ENCODE results near the gene SPATA13.
"Not testable (repeated sequence)": the region's sequence is repeated elsewhere in the genome, so short reads cannot be mapped to it uniquely, and the experiment has no call there.

SPATA13 gene

DNA sequence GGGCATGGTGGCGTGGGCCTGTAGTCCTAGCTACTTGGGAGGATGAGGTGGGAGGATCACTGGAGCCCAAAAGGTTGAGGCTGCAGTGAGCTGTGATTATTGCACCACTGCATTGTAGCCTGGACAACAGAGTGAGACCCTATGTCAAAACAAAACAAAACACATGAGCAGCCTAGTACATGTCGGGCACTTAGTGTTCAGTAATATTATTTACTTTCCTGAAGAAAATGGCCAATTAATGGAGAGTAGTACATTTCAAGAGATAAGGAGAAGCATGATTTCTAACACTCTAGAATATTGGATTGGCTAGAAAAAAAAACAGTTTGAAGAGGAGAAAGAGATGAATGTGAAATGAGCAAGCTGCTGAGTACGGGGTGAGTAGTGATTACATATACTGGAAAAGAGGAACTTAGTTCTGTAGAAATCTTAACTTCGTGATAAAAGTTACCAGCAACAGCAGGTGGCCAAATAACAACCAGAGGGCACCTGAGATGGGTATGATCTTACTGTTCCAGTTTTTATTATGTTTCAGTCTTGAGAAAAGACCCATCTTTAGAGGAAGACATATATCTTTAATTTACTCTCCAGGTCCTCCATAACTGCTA is 36.2 kb downstream of the SPATA13 start:
- DNase-seq (ENCODE audit: low read depth), result no peak

- DNase-seq (ENCODE audit: low read depth), result no peak
Measured at GRCh38 chr13:24199016-24199415, 38.5 kb downstream of the SPATA13 start.

DNA sequence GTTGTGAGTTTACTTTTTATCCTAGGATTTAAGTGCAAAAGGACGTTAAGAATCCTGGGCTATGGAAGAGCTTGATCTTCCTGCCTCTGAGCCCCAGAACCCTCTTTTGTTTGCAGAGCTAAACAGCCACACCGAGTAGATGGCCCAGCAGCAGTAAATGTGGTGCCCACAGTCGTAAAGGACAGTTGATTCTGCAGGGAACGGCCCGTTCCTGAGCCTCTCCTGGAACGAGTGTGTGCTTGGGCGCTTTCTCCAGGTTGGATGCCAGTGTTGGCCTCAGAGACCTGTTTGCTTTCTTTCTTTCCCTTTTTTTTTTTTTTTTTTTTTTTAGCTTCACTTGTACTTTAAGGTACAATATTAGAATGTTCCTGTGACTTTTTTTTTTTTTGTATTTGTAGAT is 41.7 kb downstream of the SPATA13 start:
- no peak for DNase-seq (ENCODE audit: low read depth)

- DNase-seq (ENCODE audit: low read depth), result no peak
Measured at GRCh38 chr13:24203273-24203672, 42.8 kb downstream of the SPATA13 start.

DNA sequence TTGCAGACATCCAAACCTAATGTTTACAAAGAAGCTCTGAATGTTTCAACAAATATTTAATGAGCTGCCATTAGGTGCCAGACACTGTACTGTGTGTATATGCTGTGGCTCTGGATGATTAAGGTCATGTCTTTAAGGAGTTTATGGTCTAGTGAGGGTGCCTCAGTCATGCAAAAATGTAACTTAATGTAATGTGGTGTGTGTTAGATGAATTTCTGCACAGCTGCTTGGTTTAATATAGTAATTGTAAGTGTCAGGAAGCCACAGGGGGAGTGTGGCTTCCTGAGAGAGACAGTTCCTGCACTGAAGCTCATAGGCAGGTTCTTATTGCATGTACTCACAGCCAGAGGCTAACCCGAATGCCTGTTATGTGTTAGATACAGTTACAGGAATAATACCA is 43.3 kb downstream of the SPATA13 start:
- DNase-seq (ENCODE audit: low read depth), result no peak

- not testable (repeated sequence) for DNase-seq (ENCODE audit: low read depth)
Measured at GRCh38 chr13:24205076-24205475, 44.6 kb downstream of the SPATA13 start.

- no peak for DNase-seq (ENCODE audit: low read depth)
Measured at GRCh38 chr13:24207841-24208667, 47.5 kb downstream of the SPATA13 start.

DNA sequence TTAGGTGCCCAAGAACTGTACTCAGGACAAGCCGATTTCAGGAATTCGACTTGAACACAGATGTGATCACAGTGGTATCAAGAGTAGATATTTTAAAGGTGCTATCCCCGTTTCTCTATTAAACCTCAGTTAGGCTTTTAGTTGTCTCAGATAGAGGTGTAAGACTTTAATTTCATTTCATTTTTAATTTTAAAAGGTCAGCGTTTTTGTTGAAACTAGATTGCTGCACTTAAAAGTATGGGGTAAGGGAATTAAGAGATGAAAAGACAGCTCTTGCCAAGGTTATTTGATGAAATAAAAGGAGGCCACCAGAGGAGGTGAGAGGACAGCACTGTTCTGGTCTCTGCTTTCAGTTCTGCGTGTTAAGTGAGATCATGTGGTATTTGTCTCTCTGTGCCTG is 48.6 kb downstream of the SPATA13 start:
- DNase-seq (ENCODE audit: low read depth), result no peak

DNA sequence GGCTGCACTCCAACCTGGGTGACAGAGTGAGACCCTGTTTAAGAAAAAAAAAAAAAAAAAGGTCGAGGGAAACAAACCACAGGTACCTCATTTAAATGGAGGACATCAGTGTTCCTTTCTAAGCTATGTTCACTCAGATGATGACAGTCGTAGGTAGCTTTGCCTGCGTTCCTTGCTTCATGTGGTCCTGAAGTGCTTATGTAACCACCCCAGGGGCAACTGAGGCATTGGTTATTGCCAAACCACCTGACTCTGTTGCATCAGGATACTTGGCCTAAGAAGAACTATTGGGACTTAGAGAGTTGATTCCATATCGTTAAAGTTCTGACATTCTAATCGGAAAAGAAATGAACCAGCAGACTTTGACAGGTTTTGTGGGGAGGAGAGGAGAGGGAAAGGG is 51.7 kb downstream of the SPATA13 start:
- no peak for DNase-seq (ENCODE audit: low read depth)

- no peak for DNase-seq (ENCODE audit: low read depth)
Measured at GRCh38 chr13:24212674-24213073, 52.2 kb downstream of the SPATA13 start.

DNA sequence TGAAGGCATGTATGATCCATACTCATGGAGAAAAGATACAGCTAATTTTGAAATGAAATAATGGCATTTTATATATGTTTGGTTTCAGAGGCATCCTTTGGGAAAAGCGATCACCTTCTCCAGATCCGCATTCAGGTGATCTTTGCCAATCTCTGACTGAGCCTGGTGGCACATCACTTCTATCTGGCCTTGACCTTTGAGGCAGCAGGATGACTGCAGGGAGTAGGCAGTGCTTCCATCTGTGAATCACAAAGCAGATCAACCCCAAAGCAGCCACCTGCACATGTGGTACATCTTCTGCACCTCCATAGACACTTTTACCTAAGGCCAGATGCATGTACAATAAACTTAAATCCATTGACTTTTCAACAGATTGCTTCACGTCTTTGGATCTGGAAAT is 53.4 kb downstream of the SPATA13 start:
- no peak for DNase-seq (ENCODE audit: low read depth)

DNA sequence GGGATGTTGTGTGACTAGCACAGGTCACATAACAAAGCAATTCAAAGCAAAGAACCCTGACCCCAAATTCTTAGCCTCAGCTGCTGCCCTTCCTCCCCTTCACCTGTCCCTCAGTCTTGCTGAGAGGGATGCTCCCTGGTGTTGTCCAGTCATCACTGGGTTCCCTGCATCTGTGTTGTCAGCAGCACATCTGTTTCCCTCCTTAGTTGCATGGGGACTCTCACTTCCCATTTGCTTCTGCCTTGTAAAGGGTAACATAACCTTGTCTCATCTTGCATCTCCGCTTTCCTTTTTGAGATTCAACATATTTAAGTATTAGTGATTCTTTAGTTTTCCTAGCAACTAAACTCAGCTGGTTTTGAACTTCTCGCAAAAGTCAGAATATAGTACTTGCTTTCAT is 54.0 kb downstream of the SPATA13 start:
- DNase-seq (ENCODE audit: low read depth), result no peak

DNA sequence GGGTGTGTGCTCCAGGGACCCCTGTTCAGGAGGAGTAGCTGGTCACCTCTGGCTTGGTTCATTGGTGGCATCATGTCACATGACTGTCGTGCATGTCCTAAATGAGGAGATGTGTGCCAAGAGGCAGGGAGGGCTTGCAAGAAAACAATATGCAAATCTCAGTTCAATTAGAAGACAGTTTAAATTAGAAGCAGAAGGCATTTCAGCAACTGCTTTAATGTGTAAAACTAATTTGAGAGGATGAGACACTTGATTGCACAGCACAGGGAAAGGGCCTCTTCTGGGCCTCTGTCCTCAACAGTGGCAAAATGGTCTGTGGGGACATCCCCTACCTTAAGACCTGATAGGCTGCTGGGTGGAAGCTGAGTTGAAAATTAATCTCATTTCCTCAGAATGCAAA is 54.6 kb downstream of the SPATA13 start:
- no peak for DNase-seq (ENCODE audit: low read depth)

GRCh38 chr13:24215732-24216131 is 55.2 kb downstream of the SPATA13 start:
- DNase-seq (ENCODE audit: low read depth), result no peak

- DNase-seq (ENCODE audit: low read depth), result no peak
Measured at GRCh38 chr13:24216176-24216575, 55.7 kb downstream of the SPATA13 start.

GRCh38 chr13:24216779-24217178 is 56.3 kb downstream of the SPATA13 start:
- not testable (repeated sequence) for DNase-seq (ENCODE audit: low read depth)

DNA sequence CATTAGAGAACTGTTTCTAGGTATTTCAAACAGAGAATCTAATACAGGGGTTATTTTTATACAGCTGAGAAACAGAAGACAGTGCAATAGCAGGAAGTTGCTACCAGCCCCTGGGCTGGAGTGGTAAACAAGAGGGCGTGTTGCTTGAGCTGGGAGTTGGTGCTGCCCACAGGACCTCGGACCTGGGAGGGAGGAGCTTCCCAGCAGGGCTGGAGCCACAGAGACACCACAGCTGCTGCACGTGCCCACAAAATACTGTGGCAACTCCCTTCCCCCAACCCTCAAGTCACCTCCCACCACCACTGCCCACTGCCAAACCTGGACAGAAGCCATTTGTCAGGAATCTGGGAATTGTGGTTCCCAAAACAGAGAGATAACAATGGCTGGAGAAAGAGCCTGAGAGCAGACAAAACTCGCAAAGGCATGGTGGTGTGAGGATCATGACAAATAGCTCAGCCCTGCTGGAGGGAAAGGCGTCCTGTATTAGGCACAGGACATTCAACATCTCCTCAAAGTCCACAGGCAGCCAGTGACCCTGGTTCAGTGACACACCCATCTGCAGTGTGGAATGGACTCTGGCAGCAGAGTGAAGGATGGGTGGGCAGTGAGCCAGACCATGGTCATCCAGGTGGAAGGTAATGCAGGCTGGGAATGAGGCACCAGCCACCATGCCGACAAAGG is 57.2 kb downstream of the SPATA13 start:
- no peak for DNase-seq (ENCODE audit: low read depth)

GRCh38 chr13:24218338-24218737 is 57.8 kb downstream of the SPATA13 start:
- no peak for DNase-seq (ENCODE audit: low read depth)

- no peak for DNase-seq (ENCODE audit: low read depth)
Measured at GRCh38 chr13:24218977-24219376, 58.5 kb downstream of the SPATA13 start.

DNA sequence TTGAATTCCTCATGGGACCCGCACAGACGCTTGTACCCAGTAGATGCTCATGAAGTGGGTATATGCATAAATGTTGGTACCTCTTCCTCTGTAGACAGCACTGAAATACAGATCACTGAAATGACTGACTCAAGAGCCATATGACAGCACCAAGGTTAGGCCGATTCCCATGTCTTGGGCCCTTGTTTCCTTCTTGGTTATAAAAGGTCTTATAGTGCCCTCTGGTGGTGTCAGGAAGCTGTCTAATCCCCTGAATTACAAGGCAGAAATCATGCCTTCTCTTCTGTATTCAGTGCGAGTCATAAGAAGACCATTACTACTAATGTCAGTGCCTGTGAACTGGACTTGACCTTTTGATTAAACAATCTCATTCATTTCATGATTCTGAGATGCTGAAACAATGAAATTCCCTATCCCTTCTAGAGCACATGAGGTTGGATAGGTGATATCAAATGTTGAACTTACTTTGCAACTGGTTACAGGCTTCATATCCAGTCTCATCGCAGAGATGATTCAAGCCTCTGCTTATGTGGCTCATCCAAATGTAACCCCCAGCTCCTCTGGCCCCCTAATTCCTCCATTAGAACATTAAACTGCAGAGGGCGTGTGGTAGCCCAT is 59.7 kb downstream of the SPATA13 start:
- DNase-seq (ENCODE audit: low read depth), result peak; percentile 17

DNA sequence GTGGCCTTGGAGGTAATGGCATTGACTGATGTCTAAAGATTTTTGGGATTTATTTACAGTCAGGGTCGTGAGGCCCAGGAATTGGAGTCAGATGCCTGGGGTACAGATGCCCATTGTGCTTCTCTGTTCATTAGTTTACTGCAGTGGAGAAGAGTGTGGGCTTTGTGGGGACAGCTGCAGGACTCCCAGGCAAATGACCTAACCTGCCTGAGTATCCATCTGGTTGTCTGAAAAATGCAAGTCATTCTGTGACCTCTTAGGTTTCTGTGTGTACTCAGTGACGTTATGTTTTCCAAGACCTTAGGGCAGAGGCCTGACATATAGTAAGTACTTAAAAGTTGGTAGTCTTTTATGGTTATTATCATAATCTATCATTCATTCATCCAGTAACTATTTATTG is 60.5 kb downstream of the SPATA13 start:
- DNase-seq (ENCODE audit: low read depth), result no peak

GRCh38 chr13:24222756-24223155 is 62.2 kb downstream of the SPATA13 start:
- DNase-seq (ENCODE audit: low read depth), result no peak

Data from HS-27A (cell line).